SK-N-SH (cell line): ENCODE data around the gene GPATCH1.

ENCODE experiments used
- RAD21 ChIP-seq: IDR thresholded peaks from 2 replicates; pipeline ENCODE4 v1.6.1; 2012; ENCODE audit warnings: mild to moderate bottlenecking, low read length
- SIN3A ChIP-seq: IDR thresholded peaks from 2 replicates; pipeline ENCODE4 v1.6.1; 2012; ENCODE audit warnings: low read depth, mild to moderate bottlenecking, low read length, moderate library complexity, borderline replicate concordance
- TF ChIP-seq, protein P1 (sequence below): fragments of 200-600 bp; sonication (generic); IDR thresholded peaks from 2 replicates; pipeline ENCODE4 v1.6.1; 2017; ENCODE audit warnings: antibody characterized with exemption, mild to moderate bottlenecking, moderate library complexity

GRCh38 chr19:33125929-33126388 is 45.0 kb downstream of the GPATCH1 start:
- TF ChIP-seq SIN3A (no peak), RAD21 (peak; percentile 87)
- TF ChIP-seq, protein P1, sequence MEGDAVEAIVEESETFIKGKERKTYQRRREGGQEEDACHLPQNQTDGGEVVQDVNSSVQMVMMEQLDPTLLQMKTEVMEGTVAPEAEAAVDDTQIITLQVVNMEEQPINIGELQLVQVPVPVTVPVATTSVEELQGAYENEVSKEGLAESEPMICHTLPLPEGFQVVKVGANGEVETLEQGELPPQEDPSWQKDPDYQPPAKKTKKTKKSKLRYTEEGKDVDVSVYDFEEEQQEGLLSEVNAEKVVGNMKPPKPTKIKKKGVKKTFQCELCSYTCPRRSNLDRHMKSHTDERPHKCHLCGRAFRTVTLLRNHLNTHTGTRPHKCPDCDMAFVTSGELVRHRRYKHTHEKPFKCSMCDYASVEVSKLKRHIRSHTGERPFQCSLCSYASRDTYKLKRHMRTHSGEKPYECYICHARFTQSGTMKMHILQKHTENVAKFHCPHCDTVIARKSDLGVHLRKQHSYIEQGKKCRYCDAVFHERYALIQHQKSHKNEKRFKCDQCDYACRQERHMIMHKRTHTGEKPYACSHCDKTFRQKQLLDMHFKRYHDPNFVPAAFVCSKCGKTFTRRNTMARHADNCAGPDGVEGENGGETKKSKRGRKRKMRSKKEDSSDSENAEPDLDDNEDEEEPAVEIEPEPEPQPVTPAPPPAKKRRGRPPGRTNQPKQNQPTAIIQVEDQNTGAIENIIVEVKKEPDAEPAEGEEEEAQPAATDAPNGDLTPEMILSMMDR: peak; percentile 83
